ENCODE data around the gene AKT1S1.

GRCh38 chr19:49869484-49870308, 7.5 kb downstream of the AKT1S1 start:
- no peak for TF ChIP-seq CTCF (CRISPR knock-in tag; IDR thresholded peaks at IDR 0.05)
- TF ChIP-seq DNMT1 (CRISPR knock-in tag; IDR thresholded peaks at IDR 0.05): no peak
- no peak for TF ChIP-seq ZNF432 (CRISPR knock-in tag; IDR thresholded peaks at IDR 0.05; ENCODE audit: borderline replicate concordance)
- TF ChIP-seq ZFX (CRISPR knock-in tag; IDR thresholded peaks at IDR 0.05; ENCODE audit: low read depth): peak; percentile 92
- TF ChIP-seq, protein P1, sequence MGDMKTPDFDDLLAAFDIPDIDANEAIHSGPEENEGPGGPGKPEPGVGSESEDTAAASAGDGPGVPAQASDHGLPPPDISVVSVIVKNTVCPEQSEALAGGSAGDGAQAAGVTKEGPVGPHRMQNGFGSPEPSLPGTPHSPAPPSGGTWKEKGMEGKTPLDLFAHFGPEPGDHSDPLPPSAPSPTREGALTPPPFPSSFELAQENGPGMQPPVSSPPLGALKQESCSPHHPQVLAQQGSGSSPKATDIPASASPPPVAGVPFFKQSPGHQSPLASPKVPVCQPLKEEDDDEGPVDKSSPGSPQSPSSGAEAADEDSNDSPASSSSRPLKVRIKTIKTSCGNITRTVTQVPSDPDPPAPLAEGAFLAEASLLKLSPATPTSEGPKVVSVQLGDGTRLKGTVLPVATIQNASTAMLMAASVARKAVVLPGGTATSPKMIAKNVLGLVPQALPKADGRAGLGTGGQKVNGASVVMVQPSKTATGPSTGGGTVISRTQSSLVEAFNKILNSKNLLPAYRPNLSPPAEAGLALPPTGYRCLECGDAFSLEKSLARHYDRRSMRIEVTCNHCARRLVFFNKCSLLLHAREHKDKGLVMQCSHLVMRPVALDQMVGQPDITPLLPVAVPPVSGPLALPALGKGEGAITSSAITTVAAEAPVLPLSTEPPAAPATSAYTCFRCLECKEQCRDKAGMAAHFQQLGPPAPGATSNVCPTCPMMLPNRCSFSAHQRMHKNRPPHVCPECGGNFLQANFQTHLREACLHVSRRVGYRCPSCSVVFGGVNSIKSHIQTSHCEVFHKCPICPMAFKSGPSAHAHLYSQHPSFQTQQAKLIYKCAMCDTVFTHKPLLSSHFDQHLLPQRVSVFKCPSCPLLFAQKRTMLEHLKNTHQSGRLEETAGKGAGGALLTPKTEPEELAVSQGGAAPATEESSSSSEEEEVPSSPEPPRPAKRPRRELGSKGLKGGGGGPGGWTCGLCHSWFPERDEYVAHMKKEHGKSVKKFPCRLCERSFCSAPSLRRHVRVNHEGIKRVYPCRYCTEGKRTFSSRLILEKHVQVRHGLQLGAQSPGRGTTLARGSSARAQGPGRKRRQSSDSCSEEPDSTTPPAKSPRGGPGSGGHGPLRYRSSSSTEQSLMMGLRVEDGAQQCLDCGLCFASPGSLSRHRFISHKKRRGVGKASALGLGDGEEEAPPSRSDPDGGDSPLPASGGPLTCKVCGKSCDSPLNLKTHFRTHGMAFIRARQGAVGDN (CRISPR knock-in tag; IDR thresholded peaks at IDR 0.05): peak; percentile 96
